HK-2 (cell line): ENCODE measurements around the gene SRGN.
A peak's percentile ranks its signal among the peaks of the same experiment; 100 is the strongest.
"Not testable (repeated sequence)": the region's sequence is repeated elsewhere in the genome, so short reads cannot be mapped to it uniquely, and the experiment has no call there.

Experiments used
- DNase-seq: peaks from one replicate; pipeline ENCODE4 v3.0.0-alpha.2; 2018; ENCODE audit not compliant: unreplicated experiment

SRGN gene

GRCh38 chr10:69087590-69088470 is at the start of gene SRGN:
Gene SRGN, plus strand, starts transcription at chr10:69088103. Its CDS starts 55 bp downstream, at chr10:69088158.
- DNase-seq = no peak

- not testable (repeated sequence) for DNase-seq
Observed at GRCh38 chr10:69040904-69041303, 47.0 kb upstream of the SRGN start.

- DNase-seq = no peak
Observed at GRCh38 chr10:69042417-69042816, 45.5 kb upstream of the SRGN start.

- DNase-seq = no peak
Observed at GRCh38 chr10:69042838-69043237, 45.1 kb upstream of the SRGN start.

- DNase-seq = no peak
Observed at GRCh38 chr10:69043931-69044531, 43.9 kb upstream of the SRGN start.

- no peak for DNase-seq
Observed at GRCh38 chr10:69044546-69044945, 43.4 kb upstream of the SRGN start.

GRCh38 chr10:69045441-69046300 is 42.2 kb upstream of the SRGN start:
- peak; percentile 26 for DNase-seq

GRCh38 chr10:69047111-69047832 is 40.6 kb upstream of the SRGN start:
- DNase-seq = no peak

- no peak for DNase-seq
Observed at GRCh38 chr10:69048103-69048502, 39.8 kb upstream of the SRGN start.

GRCh38 chr10:69049566-69049961 is 38.3 kb upstream of the SRGN start:
- DNase-seq = no peak

GRCh38 chr10:69051303-69051702 is 36.6 kb upstream of the SRGN start:
- peak; percentile 31 for DNase-seq

- DNase-seq = no peak
Observed at GRCh38 chr10:69051710-69052487, 36.0 kb upstream of the SRGN start.

- DNase-seq = no peak
Observed at GRCh38 chr10:69052736-69053135, 35.2 kb upstream of the SRGN start.

- no peak for DNase-seq
Observed at GRCh38 chr10:69055241-69055640, 32.7 kb upstream of the SRGN start.

GRCh38 chr10:69056129-69056528 is 31.8 kb upstream of the SRGN start:
- DNase-seq = no peak

GRCh38 chr10:69056536-69057260 is 31.2 kb upstream of the SRGN start:
- no peak for DNase-seq

GRCh38 chr10:69057261-69057950 is 30.5 kb upstream of the SRGN start:
- no peak for DNase-seq

GRCh38 chr10:69057951-69058297 is 30.0 kb upstream of the SRGN start:
- peak; percentile 70 for DNase-seq

GRCh38 chr10:69060127-69060798 is 27.6 kb upstream of the SRGN start:
- no peak for DNase-seq
